Thymus (tissue), 11 donors: ENCODE results near the gene ZDHHC14. TPM values are rescaled to one million over a fixed set of nuclear protein-coding genes. Genes with fewer than 3 reads are reported as not detected.

Source experiments
- DNase-seq, 9 donors: peaks; one replicate each; pipeline ENCODE4 v3.0.0-alpha.2; 2013; ENCODE audit warnings: low spot score in 9 of 9, low read depth in 6 of 9, missing footprints in 1 of 9
- H3K27ac ChIP-seq, 2 donors: one replicate each; pipeline ENCODE4 v1.5.1; 2013; ENCODE audit warnings: control low read depth in 1 of 2, low read depth in 1 of 2, low read length in 1 of 2, mild to moderate bottlenecking in 1 of 2, moderate library complexity in 1 of 2
- H3K27me3 ChIP-seq, 2 donors: one replicate each; pipeline ENCODE4 v1.5.1; 2013; ENCODE audit warnings: low read length in 1 of 2; ENCODE audit not compliant: control insufficient read depth in 2 of 2, insufficient read depth in 1 of 2
- H3K36me3 ChIP-seq, 2 donors: one replicate each; pipeline ENCODE4 v1.5.1; 2013; ENCODE audit warnings: low read length in 1 of 2, mild to moderate bottlenecking in 1 of 2, moderate library complexity in 1 of 2; ENCODE audit not compliant: control insufficient read depth in 2 of 2, insufficient read depth in 2 of 2
- H3K4me1 ChIP-seq, 2 donors: one replicate each; pipeline ENCODE4 v1.5.1; 2013; ENCODE audit warnings: low read length in 2 of 2; ENCODE audit not compliant: control insufficient read depth in 2 of 2, insufficient read depth in 2 of 2
- H3K4me3 ChIP-seq, 2 donors: one replicate each; pipeline ENCODE4 v1.5.1; 2013; ENCODE audit warnings: low read length in 2 of 2, control low read depth in 1 of 2, mild to moderate bottlenecking in 1 of 2
- H3K9me3 ChIP-seq, 2 donors: one replicate each; pipeline ENCODE4 v1.5.1; 2013; ENCODE audit warnings: low read length in 1 of 2, mild to moderate bottlenecking in 1 of 2; ENCODE audit not compliant: control insufficient read depth in 2 of 2, insufficient read depth in 1 of 2
- WGBS: extraction: QIAGEN DNeasy Blood & Tissue Kit; methylation state at CpG from one replicate; pipeline ENCODE4 v1.1.7; 2013; 5-methylcytosine and 5-hydroxymethylcytosine counted together
- polyA plus RNA-seq: library from polyadenylated mRNA; stranded (reverse); fragments of 200-250 nt; gene quantifications from one replicate; pipeline ENCODE4 v1.2.3, GENCODE V29; 2013
- total RNA-seq: library from RNA; stranded (reverse); fragments of 120-200 nt; gene quantifications from one replicate; pipeline ENCODE4 v1.2.4, GENCODE V29; 2013
- donor health status: healthy.

The ZDHHC14 gene
- total and polyA plus RNA-seq, 2 donors: 3.4 to 7.5 TPM

GRCh38 chr6:157551041-157551832 is 170.2 kb downstream of the ZDHHC14 start:
- H3K4me1 ChIP-seq: peaks cover 0 to 11% of the 10 kb centered on the region in 2 donors
- no peak overlapping the region for H3K27ac ChIP-seq
- H3K4me3 ChIP-seq: no peak overlapping the region
- H3K9me3 ChIP-seq: peaks cover 0 to under 1% of the 10 kb centered on the region in 2 donors
- no peaks in the 10 kb centered on the region for H3K27me3 ChIP-seq
- no peaks in the 10 kb centered on the region for H3K36me3 ChIP-seq
- DNase-seq: no peak
- 95% methylated on average over 6 of the region's 6 CpGs for WGBS

GRCh38 chr6:157552081-157552747 is 171.2 kb downstream of the ZDHHC14 start:
- WGBS: 96% methylated on average over 9 of the region's 9 CpGs
- H3K27me3 ChIP-seq: no peaks in the 10 kb centered on the region
- DNase-seq: no peak
- H3K4me3 ChIP-seq: no peak overlapping the region
- no peak overlapping the region for H3K27ac ChIP-seq
- H3K36me3 ChIP-seq: no peaks in the 10 kb centered on the region
- peaks cover 0 to 11% of the 10 kb centered on the region in 2 donors for H3K4me1 ChIP-seq
- H3K9me3 ChIP-seq: peaks cover 0 to 6% of the 10 kb centered on the region in 2 donors

GRCh38 chr6:157552820-157553485 is 172.0 kb downstream of the ZDHHC14 start:
- Histone ChIP-seq H3K4me1 (peaks cover 0 to 11% of the 10 kb centered on the region in 2 donors), H3K27ac (no peak overlapping the region), H3K36me3 (no peaks in the 10 kb centered on the region), H3K4me3 (no peak overlapping the region), H3K9me3 (peaks cover 0 to 6% of the 10 kb centered on the region in 2 donors), H3K27me3 (no peaks in the 10 kb centered on the region)
- WGBS: 93% methylated on average over 5 of the region's 5 CpGs
- no peak for DNase-seq

- Histone ChIP-seq H3K4me3 (no peak overlapping the region), H3K36me3 (no peaks in the 10 kb centered on the region), H3K27me3 (no peaks in the 10 kb centered on the region), H3K27ac (no peak overlapping the region), H3K4me1 (peaks cover 0 to 6% of the 10 kb centered on the region in 2 donors), H3K9me3 (peaks cover 0 to 6% of the 10 kb centered on the region in 2 donors)
- DNase-seq: no peak
- WGBS: 97% methylated on average over 2 of the region's 2 CpGs
Measured at GRCh38 chr6:157554747-157555146, 173.8 kb downstream of the ZDHHC14 start.

GRCh38 chr6:157555455-157556143 is 174.6 kb downstream of the ZDHHC14 start:
- WGBS: 98% methylated on average over 16 of the region's 16 CpGs
- peaks cover 0 to 6% of the 10 kb centered on the region in 2 donors for H3K9me3 ChIP-seq
- H3K4me3 ChIP-seq: no peak overlapping the region
- no peaks in the 10 kb centered on the region for H3K36me3 ChIP-seq
- no peaks in the 10 kb centered on the region for H3K27me3 ChIP-seq
- DNase-seq: no peak
- peaks cover 0 to 3% of the 10 kb centered on the region in 2 donors for H3K4me1 ChIP-seq
- no peak overlapping the region for H3K27ac ChIP-seq

DNA sequence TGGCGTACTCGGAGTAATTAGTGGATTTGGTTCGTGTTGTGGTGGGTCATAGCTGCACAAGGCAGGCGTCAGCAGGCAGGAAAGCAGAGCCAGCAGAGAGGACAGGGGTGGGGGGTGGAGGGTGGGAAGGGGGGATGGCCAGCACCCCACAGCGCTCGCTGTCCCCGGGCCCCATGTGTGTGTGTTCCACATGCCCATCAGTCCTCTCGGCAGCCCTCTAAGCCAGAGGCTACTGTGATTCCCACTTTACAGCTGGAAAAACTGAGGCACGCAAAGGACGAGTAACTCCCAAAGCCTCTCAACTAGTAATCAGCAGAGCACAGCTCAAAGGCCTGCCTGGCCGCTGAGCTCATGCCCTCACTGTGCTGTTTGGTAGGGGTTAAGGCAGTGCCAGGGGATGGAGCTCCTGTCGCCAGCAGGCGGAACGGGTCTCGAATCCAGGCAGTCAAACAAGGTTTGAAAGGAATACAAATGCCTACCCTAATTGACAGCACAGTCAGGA is 175.2 kb downstream of the ZDHHC14 start:
- H3K27me3 ChIP-seq: no peaks in the 10 kb centered on the region
- peaks cover 0 to 2% of the 10 kb centered on the region in 2 donors for H3K4me1 ChIP-seq
- no peaks in the 10 kb centered on the region for H3K36me3 ChIP-seq
- no peak for DNase-seq
- H3K27ac ChIP-seq: no peak overlapping the region
- WGBS: 93% methylated on average over 15 of the region's 15 CpGs
- no peak overlapping the region for H3K4me3 ChIP-seq
- H3K9me3 ChIP-seq: peaks cover 0 to 6% of the 10 kb centered on the region in 2 donors

- H3K4me3 ChIP-seq: no peak overlapping the region
- 82% methylated on average over 21 of the region's 21 CpGs for WGBS
- H3K9me3 ChIP-seq: peaks cover 0 to 6% of the 10 kb centered on the region in 2 donors
- peak overlapping the region in 1 of 2 donors; percentile 11 for H3K27ac ChIP-seq
- H3K4me1 ChIP-seq: peaks cover 0 to 7% of the 10 kb centered on the region in 2 donors
- no peaks in the 10 kb centered on the region for H3K27me3 ChIP-seq
- H3K36me3 ChIP-seq: no peaks in the 10 kb centered on the region
- no peak for DNase-seq
Measured at GRCh38 chr6:157556671-157557430, 175.9 kb downstream of the ZDHHC14 start.

- no peak for DNase-seq
- H3K27ac ChIP-seq: peak overlapping the region in 1 of 2 donors; percentile 11
- H3K9me3 ChIP-seq: peaks cover 0 to 6% of the 10 kb centered on the region in 2 donors
Measured at GRCh38 chr6:157557559-157557958, 176.6 kb downstream of the ZDHHC14 start.

More at GRCh38 chr6:157557559-157557958, 176.6 kb downstream of the ZDHHC14 start:
- WGBS: 69% methylated on average over 6 of the region's 6 CpGs
- Histone ChIP-seq H3K4me3 (no peak overlapping the region), H3K36me3 (no peaks in the 10 kb centered on the region), H3K4me1 (peaks cover 0 to 15% of the 10 kb centered on the region in 2 donors), H3K27me3 (no peaks in the 10 kb centered on the region)
